HTERT RPE-1 (cell line): Measurements from ENCODE around the gene HNRNPLL.

Experiments
- in situ Hi-C: fragments of 300-500 bp; cut with MboI; formaldehyde crosslinking; loops from 4 replicates; pipeline ENCODE4 v1.14.3; 2020; ENCODE audit warnings: low sequenced_read_pairs

The HNRNPLL gene

DNA sequence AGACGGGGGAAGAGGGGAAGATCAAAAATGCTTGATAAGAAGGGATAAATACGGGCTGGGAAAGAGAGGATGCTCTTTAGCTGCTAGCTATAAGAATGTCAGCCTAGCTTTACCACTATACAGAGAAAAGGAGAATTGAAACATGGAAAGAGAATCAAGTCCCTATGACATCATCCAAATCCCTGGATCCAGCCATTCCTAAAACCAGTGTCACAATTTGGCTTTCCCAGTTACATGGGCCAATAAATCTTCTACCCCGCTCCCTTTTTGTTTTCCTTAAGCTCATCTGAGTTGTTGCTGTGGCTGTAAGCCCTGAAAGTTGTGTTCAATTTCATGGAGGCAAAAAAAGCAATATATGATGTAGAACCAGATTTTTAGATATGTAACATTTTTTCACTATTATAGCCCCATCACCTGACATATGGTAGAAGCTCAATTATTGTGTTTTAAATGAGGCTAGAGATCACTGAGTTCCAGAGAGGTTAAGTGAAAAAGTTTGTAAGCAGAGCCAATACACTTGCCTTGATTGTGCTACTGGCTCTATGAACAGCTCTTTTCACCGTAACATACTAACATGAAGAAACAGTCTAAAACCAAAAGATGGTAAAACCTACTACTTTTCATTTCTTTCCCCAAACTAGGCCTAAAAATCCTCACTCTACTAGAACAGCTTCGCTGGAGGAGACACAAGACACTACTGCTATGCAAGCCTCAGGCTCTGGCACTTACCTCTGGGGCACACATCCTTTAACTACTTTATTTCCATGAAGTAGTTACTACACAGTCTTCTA is 4.3 kb downstream of the HNRNPLL start:
- in situ Hi-C loops = no loop called here

DNA sequence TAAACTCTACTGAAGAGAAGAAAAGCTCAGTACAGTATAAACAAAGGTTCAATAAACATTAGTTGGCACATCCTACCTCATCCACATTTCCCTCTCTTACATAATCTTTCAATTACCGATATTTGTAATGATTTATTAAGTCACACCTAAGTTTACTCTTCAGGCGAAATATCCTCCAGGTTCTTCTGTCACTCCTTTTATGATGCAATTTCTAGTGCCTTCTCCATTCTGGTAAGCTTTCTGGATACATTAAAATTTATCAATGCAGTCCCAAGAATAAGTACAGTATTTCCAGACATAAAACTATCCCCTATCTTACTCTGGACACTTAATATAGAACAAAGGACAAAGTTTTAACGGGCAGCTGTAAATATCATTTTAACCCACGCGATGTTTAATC is 5.6 kb downstream of the HNRNPLL start:
- in situ Hi-C loops = no loop called here

DNA sequence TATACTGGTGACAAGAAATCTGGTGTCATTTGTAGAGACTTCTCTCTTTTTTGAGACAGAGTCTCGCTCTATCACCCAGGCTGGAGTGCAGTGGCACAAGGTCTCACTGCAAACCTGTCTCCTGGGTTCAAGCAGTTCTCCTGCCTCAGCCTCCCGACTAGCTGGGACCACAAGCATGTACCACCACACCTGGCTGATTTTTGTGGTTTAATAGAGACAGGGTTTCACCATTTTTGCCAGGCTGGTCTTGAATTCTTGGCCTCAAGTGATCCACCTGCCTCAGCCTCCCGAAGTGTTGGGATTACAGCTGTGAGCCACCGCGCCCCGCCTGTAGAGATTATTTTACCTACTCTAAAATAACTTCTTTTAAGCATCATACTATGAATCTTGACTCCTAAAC is 6.5 kb downstream of the HNRNPLL start:
- in situ Hi-C loops = no loop called here

DNA sequence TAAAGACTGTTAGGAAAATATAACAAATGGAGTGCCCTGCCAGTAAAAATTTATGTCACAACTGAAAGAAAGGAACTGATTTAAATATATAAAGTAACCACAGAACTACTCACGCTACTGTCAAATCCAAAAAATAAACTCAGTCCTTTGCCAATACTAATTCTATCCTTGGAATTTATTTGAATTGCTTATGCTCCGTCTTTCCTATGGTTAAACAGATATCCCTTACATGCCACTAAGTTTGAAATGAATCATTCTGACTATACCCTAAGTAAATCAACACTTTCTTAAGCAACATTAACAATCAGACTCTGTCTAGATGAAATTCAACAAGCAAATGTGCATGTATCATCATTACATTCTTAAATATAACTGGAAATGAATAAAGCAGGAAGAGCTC is 9.8 kb downstream of the HNRNPLL start:
- in situ Hi-C loops = no loop called here

DNA sequence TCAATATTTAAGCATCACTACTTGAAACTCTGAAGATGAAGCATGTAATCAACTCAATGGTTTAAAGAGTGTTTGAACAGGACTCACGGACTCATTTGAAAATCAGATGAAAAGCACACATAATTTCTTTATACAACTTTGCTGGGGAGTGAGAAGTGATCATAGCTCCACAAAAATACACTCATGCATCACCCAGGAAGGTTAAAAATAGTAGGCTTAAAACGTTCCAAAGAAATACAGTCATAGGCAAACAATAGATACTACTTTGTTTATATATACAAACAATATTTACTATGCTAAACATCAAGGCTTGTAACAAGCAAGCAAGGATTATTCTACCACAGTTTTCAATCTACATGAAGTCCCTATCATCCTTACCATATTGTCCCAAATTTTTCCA is 11.6 kb downstream of the HNRNPLL start:
- in situ Hi-C loops = no loop called here

DNA sequence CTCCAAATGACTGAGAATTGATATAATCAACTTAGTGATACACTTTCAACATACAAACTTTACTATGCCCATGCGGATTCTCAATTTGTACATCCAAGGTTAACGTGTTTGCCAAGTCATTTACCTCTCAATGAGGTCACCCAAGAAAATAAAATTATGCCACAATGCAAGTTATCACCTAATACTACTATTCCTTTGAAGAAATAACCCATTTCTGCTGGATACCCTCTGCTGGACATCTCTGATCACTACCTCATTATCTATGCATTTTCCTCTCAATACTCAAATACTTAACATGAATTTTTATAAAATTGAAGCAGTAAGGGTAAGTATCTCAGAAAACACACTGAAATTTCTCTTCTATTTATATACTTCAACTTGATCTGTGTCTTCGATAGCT is 12.7 kb downstream of the HNRNPLL start:
- in situ Hi-C loops = no loop called here

DNA sequence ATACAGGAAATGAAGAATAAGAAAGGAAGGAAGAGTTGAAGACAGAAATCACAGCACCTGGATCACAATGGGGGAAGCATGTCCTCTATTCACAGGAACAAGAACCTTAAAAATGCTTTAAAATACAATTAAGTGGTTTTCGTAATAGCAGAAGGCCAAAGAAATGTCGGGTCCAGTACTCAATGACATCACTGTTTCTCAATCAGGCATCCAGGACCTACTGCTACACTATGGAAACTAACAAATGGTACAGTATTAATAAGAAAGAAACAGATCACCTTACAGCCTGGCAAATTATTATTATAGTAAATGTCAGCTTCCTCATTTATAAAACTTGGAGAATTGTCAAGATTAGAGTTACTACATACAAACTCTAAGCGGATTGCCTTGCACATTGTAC is 15.8 kb downstream of the HNRNPLL start:
- in situ Hi-C loops = no loop called here

DNA sequence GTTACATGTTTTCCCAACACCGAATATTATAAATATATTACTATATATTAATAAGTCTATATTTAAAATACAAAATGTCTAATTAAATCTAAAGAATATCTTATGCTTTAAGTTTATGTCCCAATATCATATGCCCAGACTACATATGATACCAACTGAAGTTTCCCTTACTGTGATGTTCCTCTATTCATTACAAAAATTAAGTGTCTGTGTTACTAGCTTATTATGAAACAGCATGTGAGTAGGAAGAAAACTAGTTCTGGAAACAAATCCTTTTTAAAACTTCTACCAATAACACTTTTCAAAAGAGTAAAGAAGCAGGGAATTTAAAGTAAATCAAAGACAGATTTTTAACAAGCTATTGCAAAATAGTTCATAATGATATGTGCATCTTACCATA is 17.8 kb downstream of the HNRNPLL start:
- in situ Hi-C loops = no loop called here

DNA sequence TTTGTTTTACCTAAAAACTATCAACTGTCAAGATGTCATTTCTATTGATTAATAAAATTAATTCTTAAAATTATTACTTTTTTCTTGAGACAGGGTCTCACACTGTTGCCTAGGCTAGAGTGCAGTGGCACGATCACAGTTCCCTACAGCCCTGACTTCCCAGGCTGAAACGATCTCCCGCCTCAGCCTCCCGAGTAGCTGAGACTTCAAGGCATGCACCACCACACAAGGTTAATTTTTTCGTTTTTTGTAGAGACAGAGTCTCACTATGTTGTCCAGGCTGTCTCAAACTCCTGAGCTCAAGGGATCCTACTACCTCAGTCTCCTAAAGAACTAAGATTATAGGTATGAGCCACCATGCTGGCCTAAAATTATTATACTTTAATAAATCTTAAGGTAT is 18.7 kb downstream of the HNRNPLL start:
- in situ Hi-C loops = no loop called here

DNA sequence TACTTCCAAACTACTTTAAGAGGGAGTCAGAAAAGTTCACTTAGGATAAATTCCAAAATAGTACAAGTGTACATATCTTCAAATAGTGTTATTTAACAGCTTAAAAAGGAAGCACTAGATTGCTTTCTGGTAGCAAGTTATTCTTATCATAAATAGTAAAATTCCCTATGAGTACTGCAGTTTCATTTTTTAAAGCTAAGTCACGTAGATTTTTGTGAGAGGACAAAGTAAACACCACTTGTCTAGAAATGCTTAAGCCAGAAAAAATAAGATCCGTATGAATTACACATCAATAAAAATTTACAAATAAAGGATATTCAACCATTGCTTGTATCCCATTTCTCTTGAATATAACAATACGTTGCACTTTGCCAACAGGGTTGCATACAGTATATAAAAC is 19.2 kb downstream of the HNRNPLL start:
- in situ Hi-C loops = no loop called here

DNA sequence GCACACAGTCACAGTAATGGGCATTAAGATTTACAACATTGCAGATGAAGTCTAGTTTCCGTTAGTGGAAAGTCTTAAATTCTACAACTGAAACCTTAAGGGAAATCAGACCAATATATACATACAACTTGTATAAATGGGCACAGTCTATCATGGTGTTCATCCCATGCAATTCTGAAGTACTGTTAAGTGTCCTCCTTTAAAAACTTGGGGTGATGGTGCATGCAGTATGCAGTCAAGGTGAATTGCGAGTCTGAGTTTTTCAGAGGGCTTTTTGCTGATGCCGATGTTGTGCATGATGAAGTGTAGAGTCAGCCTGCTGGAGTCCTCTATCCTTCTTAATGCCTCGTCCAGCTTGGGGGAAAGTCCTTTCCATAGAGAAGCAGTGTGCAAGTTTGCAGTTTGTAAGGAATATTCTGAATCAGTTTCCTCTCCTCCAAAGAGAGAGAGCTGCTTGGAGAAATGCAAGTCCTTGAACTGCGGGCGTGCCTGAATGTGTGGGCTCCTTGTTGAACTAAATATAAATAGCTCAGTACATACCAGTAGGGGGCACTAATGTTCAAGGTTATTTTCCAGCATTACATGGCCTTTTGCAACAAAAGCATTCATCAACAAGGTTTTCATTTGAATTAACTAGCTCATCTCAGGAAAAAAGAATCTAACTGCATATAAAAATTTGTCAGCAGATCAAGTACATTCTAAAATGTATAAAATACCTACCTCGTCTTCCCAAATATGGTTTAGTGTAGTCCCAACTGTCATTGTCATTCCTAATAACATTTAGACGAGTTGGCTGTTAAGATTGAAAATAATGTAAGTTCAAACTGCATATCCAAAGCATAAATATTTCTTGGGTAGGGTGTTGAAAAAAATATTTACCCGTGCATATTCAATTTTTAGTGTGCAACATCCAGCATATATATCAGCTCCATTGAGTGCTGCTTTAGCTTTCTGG is 21.3 kb downstream of the HNRNPLL start:
- in situ Hi-C loops = no loop called here

DNA sequence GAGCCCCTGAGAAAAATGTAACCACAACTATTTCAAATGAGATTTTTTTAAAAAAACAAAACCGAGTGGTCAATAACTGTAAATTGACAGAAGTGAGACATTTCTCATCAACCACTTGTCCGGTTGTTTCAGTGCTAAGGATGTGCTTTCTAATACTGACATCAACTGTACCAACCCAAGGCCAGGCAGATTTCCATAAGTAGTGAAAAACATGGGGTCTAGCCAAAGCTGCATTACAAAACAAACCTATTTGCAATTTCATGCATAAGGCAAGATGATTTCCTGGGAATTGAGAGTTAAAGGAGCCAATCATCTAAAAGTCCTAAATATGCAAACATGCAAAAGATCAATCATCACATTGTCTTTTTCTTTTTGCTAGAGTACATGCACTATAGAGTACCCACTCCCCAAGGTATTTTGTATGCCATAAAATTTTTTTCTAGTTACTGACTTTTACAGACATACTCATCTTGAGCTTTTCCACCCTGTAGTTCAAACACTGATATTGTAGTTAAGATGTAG is 22.6 kb downstream of the HNRNPLL start:
- in situ Hi-C loops = no loop called here

DNA sequence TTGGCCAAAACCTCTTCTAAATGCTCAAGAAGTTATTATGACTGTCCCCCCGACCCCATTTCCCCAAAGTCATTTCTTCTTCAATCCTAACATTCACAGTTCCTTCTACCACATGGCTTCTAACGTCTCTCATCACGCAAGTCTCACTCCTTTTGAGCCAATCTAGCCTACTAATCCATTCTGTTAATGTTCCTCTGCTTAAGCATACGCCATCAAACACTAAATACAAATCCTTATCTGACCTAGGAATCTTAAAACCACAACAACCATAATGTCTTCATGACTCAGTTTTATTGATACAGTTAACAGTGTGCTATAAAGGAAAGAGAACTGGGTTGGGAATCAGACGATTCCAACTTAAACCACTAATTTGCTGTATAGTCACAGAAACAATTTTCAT is 23.9 kb downstream of the HNRNPLL start:
- in situ Hi-C loops = no loop called here

DNA sequence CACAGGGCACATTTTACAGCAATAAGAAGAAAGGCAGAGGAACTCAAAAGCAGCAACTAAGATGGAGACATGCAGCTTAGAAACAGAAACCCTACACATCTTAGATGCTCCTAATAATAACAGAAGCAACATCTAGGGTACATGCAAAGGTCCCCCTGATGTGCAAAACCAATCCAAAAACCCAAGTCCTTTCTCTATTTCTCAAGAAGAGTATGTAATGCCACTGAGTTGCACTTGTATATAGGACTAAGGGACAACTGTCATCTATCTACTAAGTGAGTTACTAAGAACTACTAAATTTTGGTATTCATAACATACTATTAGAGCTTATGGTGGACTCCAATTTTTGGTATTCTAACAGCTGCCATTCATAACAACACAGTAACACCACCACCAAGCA is 28.4 kb downstream of the HNRNPLL start:
- in situ Hi-C loops = no loop called here

DNA sequence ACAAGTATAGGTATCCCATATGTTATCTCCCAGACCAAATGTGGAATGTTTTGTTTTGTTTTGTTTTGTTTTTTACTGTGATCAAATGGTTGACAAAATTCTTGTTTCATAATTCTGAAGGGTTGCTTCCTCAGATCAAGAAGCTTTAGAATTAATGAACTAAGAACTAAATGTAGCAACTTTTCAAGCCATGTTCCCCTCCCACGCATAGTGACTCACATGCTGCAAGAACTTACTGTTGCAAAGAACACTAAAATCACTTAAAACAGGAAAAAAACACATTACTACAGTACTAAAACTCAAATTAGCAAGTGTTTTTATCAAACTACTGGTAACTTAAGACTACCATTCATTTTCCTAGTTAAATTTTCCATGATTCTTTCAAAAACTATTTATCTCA is 30.6 kb downstream of the HNRNPLL start:
- in situ Hi-C loops = no loop called here

DNA sequence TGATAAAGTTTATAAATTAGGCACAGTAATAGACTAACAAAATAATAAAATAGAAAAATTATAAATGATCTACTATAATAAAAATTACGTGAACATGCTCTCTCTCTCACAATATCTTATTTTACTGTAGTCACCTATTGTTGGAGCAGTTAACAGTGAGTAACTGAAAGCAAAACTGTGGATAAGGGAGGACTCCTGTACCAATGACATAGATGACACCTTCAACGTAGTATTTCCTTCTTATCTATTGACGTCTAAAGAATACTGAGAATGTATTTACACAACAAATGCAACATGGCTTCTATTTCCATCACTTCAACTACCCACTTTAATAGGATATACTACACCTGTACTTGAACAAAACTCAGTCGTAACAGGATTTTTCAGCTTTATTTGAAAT is 31.5 kb downstream of the HNRNPLL start:
- in situ Hi-C loops = no loop called here

DNA sequence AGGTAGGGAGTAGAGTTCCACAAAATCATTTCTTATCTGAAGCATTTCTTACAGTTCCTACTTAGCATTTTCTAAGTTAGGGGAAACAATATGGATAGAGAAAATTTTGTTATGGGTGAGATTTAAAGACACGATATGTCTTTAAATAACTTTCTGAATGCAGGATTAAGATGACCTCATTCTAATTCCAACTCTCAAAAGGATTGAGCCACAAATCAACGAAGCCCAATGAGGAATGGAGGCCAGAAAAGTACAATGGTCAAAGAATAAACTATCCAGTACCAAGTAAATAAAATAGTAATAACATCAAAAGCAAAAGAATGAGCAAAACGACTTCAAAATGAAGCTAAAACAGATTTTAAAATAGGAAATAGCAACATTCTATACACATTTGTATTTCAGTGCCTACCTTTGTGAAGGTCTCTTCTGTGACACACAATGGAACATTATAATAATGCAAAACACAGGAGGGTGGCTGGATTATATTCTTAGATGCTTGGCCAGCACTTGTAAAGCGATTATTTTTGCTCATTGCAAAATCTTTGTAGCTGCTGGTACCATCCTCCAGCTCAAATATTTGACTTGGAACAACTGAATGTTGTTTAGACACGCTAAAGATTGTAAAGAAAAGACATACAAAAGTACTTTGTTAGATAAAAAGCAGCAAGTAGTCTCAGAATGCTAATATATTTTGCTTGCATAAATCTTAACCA is 33.8 kb downstream of the HNRNPLL start:
- in situ Hi-C loops = no loop called here

DNA sequence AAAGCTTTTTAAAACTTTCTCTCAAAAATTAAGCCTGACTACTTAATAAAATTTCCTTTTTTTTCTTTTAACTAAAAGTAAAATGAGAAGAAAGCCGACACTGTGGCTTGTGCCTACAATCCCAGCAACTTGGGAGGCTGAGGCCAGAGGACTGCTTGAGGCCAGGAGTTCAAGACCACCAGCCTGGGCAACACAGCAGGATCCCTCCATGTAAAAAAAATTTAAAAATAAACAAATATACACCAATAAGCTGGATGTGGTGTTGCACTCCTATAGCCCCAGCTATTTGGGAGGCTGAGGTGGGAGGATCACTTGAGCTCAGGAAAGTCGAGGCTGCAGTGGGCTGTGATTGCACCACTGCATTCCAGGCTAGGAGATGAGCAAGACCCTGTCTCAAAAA is 37.4 kb downstream of the HNRNPLL start:
- in situ Hi-C loops = no loop called here

DNA sequence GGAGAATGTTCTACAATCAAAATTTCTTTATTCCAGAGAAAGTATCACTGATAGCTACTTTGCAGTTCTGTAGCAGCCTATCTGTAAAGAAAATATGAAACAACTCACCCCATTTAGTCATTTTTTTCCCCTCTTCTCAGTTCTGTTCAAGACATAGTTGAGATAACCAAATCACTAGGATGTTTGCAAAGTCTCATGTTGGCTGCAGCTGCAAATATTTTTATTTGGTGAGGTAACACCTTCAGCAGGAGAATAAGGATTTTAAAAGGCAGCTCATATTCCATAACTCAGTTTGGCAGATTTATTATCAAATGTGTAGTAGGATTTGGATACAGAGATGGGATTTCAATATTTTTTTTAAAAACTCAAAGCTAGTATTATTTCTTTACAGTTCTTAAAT is 41.0 kb downstream of the HNRNPLL start:
- in situ Hi-C loops = no loop called here

DNA sequence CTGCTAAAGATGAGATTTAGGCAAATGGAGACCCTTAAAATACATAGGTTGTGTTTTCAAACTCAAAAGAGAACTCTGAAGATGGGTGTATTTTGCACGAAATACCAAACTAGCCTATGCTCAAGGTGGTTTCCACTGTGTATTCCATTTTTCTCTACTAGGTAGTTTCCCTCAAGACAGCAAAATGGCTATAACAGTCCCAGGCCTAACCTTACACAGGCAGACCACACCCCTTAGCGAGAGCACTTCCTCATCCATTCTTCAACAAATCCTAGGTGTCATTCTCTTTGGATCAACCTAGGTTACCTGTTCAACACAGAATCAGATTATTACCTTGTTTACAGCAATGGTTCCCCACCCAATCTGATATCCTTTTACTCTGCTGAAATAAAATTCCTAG is 42.6 kb downstream of the HNRNPLL start:
- in situ Hi-C loops = no loop called here

DNA sequence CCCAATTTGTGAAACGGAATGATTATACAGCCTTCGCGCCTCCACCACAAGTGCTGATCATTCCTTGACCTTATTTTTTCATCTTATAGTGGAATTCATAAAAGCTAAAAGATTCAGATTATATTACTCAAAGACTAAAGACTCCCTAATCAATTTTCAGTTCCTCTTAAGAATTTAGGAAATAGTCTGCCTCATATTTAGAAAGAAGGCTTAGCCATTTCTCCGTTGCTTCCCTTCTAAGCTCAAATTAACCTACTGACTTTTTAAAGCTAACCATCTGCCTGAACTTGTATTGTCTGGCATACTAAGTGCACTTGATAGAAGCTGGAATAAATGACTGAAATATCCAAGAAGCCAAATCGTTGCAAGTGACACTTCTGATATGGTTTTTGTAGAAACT is 44.7 kb downstream of the HNRNPLL start:
- in situ Hi-C loops = no loop called here
